Stimulated activated naive CD8-positive, alpha-beta T cell treated with anti-CD3 and anti-CD28 coated beads, Interleukin-15, Interleukin-2, amounts not matched to agents 100 U/mL and 50 U/mL, for 24 hours (primary cell): ENCODE data around the gene ELOA2.
"Not testable (repeated sequence)": the region's sequence is repeated elsewhere in the genome, so short reads cannot be mapped to it uniquely, and the experiment has no call there.

Experiments
- ATAC-seq: fragments of 150-1000 bp; cut with Tn5 transposase; one replicate; pipeline ENCODE4 v1.10.0; 2021
- DNase-seq: peaks from one replicate; pipeline ENCODE4 v3.0.0; 2021

The ELOA2 gene, protein sequence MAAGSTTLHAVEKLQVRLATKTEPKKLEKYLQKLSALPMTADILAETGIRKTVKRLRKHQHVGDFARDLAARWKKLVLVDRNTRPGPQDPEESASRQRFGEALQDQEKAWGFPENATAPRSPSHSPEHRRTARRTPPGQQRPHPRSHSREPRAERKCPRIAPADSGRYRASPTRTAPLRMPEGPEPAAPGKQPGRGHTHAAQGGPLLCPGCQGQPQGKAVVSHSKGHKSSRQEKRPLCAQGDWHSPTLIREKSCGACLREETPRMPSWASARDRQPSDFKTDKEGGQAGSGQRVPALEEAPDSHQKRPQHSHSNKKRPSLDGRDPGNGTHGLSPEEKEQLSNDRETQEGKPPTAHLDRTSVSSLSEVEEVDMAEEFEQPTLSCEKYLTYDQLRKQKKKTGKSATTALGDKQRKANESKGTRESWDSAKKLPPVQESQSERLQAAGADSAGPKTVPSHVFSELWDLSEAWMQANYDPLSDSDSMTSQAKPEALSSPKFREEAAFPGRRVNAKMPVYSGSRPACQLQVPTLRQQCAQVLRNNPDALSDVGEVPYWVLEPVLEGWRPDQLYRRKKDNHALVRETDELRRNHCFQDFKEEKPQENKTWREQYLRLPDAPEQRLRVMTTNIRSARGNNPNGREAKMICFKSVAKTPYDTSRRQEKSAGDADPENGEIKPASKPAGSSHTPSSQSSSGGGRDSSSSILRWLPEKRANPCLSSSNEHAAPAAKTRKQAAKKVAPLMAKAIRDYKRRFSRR

DNA sequence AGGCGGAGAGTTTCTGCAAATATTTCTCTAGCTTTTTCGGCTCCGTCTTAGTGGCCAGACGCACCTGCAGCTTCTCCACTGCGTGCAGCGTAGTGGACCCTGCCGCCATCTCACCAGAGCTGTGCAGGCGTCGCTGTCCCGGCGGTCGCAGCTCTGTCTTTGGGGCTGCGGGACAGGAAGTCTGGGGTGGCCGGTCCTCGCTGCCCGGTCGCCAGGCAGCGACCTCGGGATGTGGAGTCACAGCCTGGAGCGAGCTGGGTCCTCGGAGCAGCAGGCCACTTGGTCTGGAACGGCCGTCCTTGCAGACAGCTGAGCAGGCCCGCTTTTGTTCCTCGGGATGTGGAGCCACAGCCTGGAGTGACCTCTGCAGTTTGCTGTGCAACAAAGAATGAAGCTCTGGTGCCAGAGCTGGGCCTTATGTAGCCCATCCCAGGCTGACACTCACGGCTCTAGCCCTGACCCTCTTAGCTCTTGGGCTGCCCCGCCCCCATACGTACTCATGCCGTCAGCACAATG is at the start of gene ELOA2:
Gene ELOA2 (minus strand): TSS at position 466 of the 516 bp plus-strand sequence. CDS start 357 bp downstream, at position 109.
- DNase-seq, result no peak
- no peak for ATAC-seq

DNA sequence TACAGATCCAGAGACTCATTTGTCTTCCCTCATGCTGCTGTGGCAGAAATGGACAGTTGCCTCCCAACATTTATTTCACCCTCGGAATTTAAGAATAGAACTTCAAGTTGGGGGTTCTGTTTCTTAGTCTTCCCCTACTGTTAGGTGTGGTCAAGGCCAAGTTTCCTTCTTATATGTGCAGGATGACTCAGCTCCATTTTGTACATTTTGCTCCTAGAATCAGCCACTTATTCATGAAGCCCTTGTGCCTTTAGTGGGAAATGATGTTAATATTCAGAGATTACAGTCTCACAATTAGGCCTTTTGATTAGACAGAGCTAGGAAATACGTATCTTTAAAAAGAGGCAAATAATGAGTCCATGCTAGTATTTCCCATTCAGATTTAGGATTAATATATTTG is 46.2 kb upstream of the ELOA2 start:
- DNase-seq, result no peak
- ATAC-seq, result no peak

DNA sequence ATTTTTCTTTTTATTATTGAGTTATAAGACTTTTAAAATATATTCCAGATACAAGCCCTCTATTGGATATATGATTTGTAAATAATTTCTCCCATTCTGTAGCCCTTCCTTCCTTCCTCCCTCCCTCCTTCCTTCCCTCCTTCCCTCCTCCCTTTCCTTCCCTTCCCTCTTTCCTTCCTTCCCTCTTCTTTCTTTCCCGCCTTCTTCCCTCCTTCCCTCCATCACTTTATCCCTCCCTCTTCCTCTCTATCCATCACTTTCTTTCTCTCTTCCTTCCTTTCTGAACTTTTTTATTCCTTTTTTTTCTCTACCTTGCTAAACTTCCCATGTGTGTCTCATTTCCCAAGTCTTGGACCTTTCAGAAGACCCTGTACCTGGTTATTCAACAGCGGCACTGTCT is 45.5 kb upstream of the ELOA2 start:
- no peak for DNase-seq

DNA sequence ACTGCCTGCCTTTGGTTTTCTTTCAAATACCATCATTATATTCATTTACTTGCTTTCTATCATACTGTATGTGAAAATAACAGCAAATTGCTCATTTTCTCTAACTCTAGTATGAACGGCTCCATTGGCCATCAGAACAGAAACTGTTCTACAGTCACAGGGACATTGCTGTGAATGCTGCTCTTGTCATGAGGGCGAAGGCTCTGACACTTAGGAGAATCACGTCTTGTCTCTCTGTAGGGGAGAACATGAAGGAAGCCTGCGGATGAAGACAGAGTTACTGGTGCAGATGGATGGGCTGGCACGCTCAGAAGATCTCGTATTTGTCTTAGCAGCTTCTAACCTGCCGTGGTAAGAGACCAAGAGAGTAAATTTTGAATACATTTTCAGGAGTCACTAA is 41.7 kb upstream of the ELOA2 start:
- no peak for DNase-seq
- no peak for ATAC-seq

More for the DNA sequence above, 45.5 kb upstream of the ELOA2 start:
- no peak for ATAC-seq

DNA sequence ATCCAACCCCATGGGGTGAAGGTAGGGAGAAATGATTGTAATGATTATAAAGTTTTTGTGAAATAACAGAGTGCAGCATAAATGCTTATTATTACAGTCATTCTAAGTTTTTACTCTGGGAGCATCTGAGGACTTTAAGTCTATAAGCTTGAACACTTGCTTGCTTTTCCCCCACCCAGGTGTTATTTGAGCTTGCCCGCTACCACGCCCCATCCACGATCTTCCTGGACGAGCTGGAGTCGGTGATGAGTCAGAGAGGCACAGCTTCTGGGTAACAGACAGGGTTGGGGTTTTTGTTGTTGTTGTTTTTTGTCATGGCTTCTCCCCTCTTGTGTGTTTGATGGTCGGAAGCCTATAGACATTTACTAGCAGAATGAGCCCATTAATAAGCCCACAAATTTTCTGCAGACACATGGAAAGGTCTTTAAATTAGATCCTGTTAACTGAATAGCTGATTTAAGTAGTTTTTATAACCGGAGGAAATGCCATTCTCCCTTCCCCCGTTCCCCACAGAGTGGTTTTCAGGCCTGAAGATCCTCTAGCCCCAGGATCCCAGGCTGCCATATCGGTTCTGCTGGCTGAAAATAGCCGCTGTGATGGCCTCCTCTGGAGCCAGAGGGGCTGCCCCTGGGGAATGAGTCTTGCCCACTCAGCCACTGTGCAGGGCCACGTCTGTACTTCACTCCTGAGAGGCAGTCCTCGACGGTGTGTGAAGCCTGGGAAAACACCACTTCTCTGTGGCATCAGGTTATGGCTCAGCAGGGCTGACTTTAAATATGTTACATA is 39.9 kb upstream of the ELOA2 start:
- ATAC-seq (no peak), DNase-seq (no peak)

DNA sequence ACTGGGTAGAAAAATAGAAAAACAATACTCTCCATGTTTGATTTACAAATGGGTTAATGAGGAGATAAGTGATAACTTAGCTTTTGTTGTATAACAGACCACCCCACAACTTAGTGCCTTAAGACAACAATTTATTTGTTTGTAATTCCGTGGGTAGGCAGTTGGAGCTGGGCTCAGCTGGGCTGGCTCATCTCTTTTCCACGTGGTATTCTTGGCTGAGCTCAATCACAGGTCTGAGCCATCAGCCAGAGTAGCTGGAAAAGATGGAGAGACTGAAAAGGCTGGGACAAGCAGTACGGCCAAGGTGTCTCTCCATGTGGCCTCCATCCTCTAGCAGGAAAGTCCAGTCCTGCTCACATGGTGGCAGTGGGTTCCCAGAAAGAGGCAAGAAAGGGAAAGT is 32.2 kb upstream of the ELOA2 start:
- no peak for DNase-seq
- ATAC-seq, result no peak

DNA sequence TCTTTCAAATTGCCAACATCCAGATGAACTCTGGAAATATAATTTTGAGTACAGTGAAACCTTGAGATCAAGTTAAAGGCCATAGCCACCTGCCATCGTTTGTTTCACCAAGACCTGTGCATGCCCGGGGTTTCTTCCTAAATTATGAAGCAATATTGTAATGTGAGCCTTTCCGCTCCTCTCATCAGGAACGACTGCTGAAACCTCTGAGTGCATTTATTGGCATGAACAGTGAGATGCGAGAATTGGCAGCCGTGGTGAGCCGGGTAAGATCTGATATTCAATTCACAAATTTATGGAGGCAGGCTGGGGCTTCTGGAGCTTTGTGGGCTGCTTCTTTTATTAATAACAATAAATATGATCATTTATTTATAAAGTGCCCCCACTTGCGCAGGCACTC is 27.7 kb upstream of the ELOA2 start:
- ATAC-seq (no peak), DNase-seq (no peak)

DNA sequence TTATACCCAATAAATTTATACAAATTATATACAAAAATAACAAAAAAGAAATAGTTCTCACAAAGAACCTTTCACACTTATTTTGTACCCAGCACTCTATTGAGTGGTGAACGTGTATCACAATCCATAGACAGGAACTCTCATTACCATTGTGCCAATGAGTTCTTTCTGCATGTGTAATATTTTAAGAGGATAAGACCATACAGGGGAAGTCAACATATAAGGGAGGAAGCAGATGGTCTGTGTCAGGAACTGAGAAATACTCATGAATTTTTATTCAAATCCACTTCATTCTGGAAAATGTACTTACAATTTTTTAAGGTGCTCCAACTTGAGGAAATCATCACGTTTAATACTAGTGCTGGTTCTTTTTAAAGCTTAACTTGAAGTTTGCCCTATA is 27.1 kb upstream of the ELOA2 start:
- no peak for DNase-seq
- no peak for ATAC-seq

DNA sequence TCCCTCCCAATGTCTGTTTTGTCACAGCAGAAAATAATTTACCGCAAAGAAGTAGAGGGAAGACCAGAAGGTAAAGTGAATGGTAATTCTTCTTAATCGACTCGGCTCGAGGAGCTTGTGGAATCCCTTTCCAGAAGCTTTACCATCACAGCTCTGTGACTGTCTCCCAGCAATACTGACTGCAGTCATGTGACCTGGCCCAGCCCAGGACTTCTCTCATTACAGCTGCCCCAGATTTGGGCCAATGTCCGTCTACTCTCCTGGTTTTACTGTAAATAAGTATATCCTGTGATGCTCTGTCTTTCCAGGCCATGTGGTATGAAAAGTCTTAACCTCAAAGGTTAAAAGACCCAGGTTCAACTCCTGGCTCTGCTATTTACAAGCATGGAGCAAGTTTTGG is 18.9 kb upstream of the ELOA2 start:
- DNase-seq (no peak), ATAC-seq (no peak)

DNA sequence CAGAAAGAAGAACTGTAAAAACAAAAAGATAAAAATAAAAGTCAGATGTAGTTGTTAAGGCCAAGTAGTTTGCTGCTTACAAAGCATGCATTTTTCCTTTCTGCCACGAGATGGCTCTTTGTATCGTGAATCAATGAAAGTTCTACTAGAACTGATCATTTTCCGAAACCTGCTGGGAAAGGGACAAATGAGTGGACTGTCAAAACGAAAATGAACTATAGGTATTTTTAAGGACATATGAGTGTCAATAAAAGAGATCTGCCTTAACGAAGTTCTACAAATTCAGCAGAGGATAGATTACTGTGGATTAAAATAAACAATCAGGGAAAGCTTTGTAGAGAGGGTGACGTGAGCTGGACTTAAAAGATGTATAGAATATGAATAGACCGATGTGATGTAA is 15.0 kb upstream of the ELOA2 start:
- ATAC-seq, result no peak
- DNase-seq, result peak; percentile 5

DNA sequence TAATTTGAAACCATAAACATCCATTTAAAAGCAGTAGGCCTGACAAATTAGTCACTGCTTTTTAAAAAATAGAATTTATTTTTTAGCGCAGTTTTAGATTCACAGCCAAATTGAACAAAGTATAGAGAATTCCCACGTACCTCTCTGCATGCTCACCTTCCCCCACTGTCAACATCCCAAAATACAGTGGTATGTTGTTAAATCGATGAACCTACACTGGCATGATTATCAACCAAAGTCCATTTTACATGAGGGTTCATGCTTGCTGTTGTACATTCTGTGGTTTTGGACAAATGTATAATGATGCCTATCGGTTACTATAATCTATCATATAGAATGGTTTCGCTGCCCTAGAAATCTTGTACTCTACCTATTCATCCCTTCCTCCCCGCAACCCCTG is 5.6 kb upstream of the ELOA2 start:
- no peak for ATAC-seq
- no peak for DNase-seq

DNA sequence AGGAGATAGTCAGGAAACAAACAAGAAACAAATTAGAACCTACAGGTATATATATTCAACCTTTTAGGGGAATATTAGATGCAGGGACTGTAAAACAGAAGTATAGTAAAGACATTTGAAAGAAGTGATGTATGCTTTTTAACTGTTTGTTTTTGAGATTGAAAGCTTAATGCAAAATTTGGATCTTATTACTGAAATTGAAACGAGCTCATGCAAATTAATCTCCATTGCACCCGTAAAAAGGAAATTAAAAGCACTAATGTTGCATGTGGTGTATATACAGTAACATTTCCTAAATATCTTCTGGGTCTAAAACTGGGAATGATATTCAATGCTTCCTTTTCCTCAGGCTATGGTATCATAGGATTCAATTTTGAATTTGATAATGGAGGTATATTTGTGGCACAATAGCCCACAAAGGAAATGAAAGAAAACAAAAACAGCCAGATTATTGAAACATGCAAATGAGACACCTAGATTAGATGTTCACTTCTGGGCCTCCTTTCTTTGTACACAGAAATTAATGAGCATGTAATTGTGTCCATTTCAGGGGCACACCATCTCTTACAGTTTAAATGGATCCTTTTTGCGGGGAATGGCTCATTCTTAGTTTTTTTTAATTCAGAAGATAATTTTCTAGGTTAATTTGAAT is 1.6 kb upstream of the ELOA2 start:
- DNase-seq, result no peak
- no peak for ATAC-seq

DNA sequence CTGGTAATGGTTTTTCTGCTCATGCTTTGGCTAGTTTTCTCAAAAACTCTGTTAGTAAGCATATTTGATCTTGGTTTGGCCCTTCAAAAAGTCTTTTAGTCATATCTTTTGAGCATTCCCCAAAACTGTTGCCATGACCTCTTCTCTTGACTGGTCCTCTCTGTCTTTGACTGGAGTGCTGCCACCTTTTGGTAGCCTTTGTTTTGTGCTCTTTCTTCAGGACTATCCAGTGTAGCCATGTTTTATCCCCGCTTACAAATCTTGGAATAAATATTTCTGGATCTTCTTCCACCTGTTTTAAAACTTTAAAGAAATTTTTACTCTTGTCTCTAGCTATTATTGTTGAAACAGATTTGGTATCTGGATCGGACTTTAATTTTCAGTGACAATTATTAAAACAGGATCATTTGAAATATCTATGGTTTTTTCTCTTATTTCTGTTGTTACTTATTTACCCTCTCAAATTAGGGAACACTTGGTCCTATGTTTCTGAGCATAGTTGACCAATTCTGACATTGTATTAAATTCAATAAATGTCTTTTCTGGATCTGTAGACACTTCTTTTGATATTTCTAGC is 965 bp upstream of the ELOA2 start:
- DNase-seq, result no peak
- no peak for ATAC-seq

DNA sequence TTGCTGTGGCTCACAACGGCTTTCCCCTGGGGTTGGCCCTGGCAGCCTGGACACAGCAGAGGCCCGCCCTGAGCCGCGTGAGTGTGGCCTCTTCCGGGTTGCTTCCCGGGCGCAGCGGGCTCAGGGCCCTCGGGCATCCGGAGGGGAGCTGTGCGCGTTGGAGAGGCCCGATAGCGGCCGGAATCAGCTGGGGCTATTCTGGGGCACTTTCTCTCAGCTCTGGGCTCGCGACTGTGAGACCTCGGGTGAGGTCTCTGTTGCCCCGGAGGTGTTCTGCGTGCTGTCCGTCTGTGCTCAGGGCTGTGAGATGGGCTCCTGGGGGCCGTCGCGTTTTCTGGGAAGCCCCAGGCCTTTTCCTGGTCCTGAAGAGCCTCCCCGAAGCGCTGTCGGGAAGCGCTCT is 830 bp downstream of the ELOA2 start:
- DNase-seq, result not testable (repeated sequence)

DNA sequence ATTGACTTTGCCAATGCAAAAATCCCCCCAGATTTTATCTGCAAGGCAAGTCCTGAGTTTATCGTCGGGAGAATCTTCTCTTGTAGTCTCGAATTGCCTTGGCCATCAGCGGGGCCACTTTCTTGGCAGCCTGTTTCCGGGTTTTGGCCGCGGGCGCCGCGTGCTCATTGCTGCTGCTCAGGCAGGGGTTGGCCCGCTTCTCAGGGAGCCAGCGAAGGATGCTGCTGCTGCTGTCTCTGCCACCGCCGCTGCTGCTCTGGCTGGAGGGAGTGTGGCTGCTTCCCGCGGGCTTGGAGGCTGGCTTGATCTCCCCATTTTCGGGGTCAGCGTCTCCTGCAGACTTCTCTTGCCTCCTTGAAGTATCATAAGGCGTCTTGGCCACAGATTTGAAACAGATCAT is 2.5 kb downstream of the ELOA2 start:
- no peak for DNase-seq
- ATAC-seq, result no peak

More for the DNA sequence above, 830 bp downstream of the ELOA2 start:
- not testable (repeated sequence) for ATAC-seq

DNA sequence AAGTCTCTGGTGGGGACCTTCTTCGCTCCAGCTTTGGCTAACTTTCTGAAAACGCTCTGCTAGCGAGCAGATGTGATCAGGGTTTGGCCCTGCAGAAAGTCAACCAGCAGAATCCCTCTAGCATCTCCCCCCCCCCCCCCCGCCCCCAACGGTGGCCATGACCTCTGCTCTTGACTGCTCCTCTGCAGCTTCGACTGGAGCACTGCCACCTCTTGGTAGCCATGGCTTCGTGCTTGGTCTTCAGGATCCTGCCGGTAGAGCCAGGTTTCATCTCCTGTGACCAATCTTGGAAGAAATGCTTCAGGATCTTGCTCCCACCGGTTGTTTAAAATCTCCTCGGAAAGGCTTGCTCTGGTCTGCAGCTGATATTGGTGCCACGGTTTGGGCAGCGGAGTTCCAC is 4.5 kb downstream of the ELOA2 start:
- not testable (repeated sequence) for ATAC-seq

DNA sequence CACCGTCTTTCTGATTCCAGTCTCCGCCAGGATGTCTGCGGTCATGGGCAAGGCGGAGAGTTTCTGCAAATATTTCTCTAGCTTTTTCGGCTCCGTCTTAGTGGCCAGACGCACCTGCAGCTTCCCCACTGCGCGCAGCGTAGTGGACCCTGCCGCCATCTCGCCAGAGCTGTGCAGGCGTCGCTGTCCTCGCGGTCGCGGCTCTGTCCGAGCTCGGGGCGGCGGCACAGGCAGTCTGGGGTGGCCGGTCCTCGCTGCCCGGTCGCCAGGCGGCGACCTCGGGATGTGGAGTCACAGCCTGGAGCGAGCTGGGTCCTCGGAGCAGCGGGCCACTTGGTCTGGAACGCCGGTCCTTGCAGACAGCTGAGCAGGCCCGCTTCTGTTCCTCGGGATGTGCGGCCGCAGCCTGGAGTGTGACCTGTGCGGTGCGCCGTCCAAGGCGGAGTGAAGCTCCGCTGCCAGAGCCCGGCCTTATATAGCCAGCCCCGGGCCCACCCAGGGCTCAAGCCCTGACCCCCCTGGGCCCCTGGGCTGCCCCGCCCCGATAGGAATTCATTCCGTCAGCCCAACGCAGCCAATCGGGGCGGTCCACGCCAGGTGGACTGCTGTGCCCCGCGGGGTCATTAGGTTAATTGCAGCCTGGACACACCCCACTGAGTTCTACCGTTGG is 5.6 kb downstream of the ELOA2 start:
- peak; percentile 46 for ATAC-seq
- not testable (repeated sequence) for DNase-seq

More for the DNA sequence above, 4.5 kb downstream of the ELOA2 start:
- not testable (repeated sequence) for DNase-seq

DNA sequence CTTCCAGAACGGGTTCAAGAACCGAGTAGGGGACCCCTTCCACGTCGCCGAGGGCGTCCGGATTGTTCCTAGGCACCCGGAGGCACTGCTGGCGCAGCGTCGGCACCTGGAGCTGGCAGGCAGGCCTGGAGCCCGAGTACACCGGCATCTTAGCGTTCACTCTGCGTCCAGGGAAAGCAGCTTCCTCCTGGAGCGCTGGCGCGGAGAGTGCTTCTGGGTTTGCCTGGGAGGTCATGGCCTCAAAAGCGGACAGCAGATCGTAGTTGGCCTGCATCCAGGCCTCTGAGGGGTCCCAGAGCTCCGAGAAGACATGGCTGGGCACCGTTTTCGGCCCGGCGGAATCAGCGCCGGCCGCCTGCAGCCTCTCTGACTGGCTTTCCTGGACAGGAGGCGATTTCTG is 6.7 kb downstream of the ELOA2 start:
- not testable (repeated sequence) for ATAC-seq, DNase-seq

DNA sequence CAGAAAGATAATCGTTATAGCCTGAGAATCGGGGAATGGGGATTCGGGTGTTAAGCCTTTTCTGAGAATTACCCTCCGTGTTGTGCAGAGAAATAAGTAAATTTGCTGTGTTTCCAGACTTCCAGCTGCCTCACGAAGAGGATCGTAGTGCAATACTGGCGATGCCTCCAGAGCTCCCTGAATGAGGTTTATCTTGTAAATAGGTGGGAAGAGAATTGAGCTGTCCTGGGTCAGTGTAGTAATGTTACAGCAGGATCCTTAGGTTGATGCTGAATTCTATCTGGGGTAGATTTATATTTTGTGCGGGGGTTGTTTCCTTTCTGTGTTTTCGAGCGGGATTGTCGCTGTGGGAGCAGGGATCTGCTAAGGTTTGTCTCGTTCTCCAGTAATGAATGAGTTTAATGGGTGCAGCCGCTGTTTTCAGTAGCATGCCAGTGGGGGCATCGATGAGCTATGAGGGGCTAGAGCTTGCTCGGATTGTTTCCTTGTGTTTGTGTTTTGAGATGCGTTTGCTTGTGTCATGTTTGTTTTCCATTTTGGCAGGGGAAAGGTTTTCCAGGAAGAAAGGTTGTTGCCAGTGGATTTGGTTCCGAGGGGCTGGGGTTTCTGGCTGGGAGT is 9.8 kb downstream of the ELOA2 start:
- DNase-seq, ATAC-seq: not testable (repeated sequence)

DNA sequence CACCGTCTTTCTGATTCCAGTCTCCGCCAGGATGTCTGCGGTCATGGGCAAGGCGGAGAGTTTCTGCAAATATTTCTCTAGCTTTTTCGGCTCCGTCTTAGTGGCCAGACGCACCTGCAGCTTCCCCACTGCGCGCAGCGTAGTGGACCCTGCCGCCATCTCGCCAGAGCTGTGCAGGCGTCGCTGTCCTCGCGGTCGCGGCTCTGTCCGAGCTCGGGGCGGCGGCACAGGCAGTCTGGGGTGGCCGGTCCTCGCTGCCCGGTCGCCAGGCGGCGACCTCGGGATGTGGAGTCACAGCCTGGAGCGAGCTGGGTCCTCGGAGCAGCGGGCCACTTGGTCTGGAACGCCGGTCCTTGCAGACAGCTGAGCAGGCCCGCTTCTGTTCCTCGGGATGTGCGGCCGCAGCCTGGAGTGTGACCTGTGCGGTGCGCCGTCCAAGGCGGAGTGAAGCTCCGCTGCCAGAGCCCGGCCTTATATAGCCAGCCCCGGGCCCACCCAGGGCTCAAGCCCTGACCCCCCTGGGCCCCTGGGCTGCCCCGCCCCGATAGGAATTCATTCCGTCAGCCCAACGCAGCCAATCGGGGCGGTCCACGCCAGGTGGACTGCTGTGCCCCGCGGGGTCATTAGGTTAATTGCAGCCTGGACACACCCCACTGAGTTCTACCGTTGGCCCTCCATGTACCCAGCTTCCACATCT is 11.5 kb downstream of the ELOA2 start:
- peak; percentile 58 for ATAC-seq
- not testable (repeated sequence) for DNase-seq
